IPS-20b (cell line): ENCODE measurements around the gene GFPT2.
A peak's percentile ranks its signal among the peaks of the same experiment; 100 is the strongest.

Source experiments
- H3K27ac ChIP-seq: one replicate; pipeline ENCODE4 v1.5.1; 2013; ENCODE audit warnings: low read length
- H3K27me3 ChIP-seq: 2 replicates; pipeline ENCODE4 v1.6.1; 2013; ENCODE audit warnings: mild to moderate bottlenecking, low read length, inconsistent platforms; ENCODE audit not compliant: insufficient read depth
- H3K36me3 ChIP-seq: 2 replicates; pipeline ENCODE4 v1.6.1; 2013; ENCODE audit warnings: low read depth, mild to moderate bottlenecking, inconsistent platforms, low read length, moderate library complexity; ENCODE audit not compliant: insufficient read depth
- H3K4me1 ChIP-seq: 2 replicates; pipeline ENCODE4 v1.6.1; 2013; ENCODE audit warnings: mild to moderate bottlenecking, control low read depth, inconsistent platforms, low read length, moderate library complexity; ENCODE audit not compliant: insufficient read depth
- H3K4me3 ChIP-seq: 2 replicates; pipeline ENCODE4 v1.5.1; 2013; ENCODE audit warnings: mild to moderate bottlenecking, low read length, inconsistent platforms
- H3K9ac ChIP-seq: 2 replicates; pipeline ENCODE4 v1.6.1; 2013; ENCODE audit warnings: low read depth, mild to moderate bottlenecking, inconsistent platforms, low read length, moderate library complexity
- H3K9me3 ChIP-seq: 2 replicates; pipeline ENCODE4 v1.6.1; 2013; ENCODE audit warnings: mild to moderate bottlenecking, low read depth, low read length, inconsistent platforms; ENCODE audit not compliant: insufficient read depth

GFPT2 gene

DNA sequence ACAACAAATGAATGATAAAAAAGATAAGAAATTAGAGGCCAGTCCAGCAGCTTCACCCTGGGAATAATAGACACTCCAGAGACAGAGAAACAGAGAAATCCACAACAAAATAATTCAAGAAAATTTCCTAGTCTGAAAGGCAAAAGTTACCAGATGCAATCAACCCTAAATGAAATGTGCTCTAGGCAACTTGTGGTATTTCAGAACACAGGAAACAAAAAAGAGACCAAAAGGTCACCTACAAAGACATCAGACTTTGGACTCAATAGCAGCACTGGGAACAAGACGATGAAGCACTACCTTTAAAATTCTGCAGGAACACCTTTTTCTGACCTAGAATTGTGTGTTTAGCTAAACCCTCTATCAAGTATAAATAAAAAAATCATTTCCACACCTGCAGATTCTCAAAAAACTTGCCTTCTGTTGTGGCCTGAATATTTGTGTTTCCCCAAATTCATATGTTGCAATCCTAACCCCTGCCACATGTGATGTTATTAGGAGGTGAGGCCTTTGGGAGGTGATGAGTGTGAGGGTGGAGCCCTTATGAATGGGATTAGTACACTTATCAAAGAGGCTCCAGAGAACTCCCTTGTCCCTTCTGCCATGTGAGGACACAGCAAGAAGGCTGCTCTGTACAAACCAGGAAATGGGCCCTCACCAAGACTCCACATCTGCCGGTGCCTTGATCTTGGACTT is 55.4 kb downstream of the GFPT2 start:
- Histone ChIP-seq H3K9me3 (no peaks in the 10 kb centered on the region), H3K36me3 (peaks cover 32% of the 10 kb centered on the region), H3K27me3 (no peaks in the 10 kb centered on the region), H3K9ac (no peak overlapping the region), H3K4me1 (no peaks in the 10 kb centered on the region; the same call in 1 of the 2 replicates), H3K4me3 (no peak overlapping the region), H3K27ac (no peak overlapping the region)

DNA sequence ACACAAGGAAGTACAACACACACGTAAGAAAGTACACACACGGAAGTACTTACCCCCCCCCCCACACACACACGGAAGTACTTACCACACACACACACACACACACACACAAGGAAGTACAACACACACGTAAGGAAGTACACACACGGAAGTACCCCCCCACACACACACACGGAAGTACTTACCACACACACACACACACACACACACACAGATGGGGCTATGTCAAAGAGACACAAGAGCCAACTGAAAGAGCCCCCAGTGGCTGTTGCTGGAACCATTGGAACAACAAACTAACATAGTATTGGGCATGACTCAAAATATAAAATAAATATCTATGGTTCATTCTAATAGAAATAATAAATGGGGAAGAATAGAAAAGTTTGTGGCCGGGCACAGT is 56.4 kb downstream of the GFPT2 start:
- H3K27me3 ChIP-seq: no peaks in the 10 kb centered on the region
- H3K9ac ChIP-seq: no peak overlapping the region
- no peaks in the 10 kb centered on the region; the same call in 1 of the 2 replicates for H3K4me1 ChIP-seq
- peaks cover 24% of the 10 kb centered on the region for H3K36me3 ChIP-seq
- no peak overlapping the region for H3K4me3 ChIP-seq
- no peak overlapping the region for H3K27ac ChIP-seq
- H3K9me3 ChIP-seq: no peaks in the 10 kb centered on the region

GRCh38 chr5:180294913-180295555 is 58.1 kb downstream of the GFPT2 start:
- no peak overlapping the region for H3K9ac ChIP-seq
- H3K27ac ChIP-seq: no peak overlapping the region
- H3K36me3 ChIP-seq: peaks cover 7% of the 10 kb centered on the region; the same call in 1 of the 2 replicates
- peaks cover 5% of the 10 kb centered on the region; the same call in 1 of the 2 replicates for H3K4me1 ChIP-seq
- H3K9me3 ChIP-seq: no peaks in the 10 kb centered on the region
- H3K27me3 ChIP-seq: no peaks in the 10 kb centered on the region
- H3K4me3 ChIP-seq: no peak overlapping the region

DNA sequence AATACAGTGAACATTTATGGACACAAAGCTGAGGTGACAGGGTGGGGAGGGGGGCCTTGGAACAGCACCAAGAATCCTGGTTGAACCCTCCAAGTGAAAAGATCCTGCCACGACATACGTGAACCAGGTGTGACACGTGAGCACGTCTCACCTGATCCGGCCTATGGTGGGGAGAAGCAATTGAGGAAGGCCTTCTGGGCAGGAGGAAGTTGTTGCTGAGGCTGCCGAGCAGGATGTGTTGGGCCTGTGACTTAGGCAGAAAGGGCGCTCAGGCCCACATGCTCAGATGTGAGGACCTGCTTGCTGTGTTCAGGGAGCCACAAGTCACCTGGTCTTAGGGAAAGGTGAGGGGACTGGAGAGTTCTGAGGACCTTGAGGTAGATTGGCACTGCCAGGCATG is 58.7 kb downstream of the GFPT2 start:
- Histone ChIP-seq H3K27me3 (no peaks in the 10 kb centered on the region), H3K27ac (no peak overlapping the region), H3K9me3 (no peaks in the 10 kb centered on the region), H3K9ac (no peak overlapping the region), H3K4me3 (no peak overlapping the region), H3K4me1 (peaks cover 5% of the 10 kb centered on the region; the same call in 1 of the 2 replicates), H3K36me3 (peaks cover 7% of the 10 kb centered on the region; the same call in 1 of the 2 replicates)

DNA sequence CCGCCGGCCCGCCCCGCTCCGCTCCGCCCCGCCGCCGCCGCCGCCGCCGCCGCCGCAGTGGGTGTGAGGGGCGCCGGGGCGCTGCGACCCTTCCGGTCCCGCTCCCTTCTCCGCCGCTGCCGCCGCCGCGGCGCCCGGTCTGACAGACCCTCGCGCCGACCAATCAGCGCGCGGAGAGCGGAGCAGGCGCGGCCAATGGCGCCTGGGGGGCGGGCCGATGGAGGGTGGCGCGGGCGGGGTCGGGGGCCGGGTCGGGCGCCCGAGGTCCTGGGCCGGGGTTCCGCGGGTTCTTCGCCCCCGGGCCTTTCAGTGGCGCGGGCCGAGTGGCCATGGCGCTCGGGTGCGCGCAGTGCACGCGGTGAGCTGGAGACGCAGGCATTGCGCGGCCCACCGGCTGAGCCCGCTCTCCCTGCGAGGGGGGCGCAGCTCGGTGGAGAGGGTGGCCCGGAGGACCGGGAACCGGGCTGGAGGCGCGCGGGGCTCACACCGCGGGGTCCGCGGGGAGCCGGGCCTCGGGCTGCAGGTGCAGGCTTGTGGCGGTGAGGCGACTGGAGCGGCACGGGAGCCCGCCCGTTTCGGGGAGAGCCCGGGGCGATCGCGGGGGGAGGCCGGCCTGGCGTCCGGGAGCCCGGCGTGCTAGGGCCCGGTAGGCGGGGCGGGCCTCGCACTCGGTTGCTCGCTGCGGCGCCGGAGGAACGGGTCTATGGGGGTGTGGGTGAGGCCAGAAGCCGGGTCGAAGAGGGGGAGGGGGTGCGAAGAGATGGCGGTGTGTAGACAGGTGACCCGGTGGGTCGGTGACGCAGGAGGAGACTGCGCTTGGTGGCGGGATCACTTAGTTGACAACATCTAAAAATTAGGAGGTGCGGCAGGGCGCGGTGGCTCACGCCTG is 60.9 kb downstream of the GFPT2 start, which contains the start of gene MAPK9:
Gene MAPK9 (minus strand): TSS at position 141 of the 889 bp plus-strand sequence. CDS start 11,522 bp downstream, outside the sequence.
- peaks cover 7% of the 10 kb centered on the region; the same call in 1 of the 2 replicates for H3K36me3 ChIP-seq
- H3K4me3 ChIP-seq: peak within 1 kb of the TSS; percentile 81
- no peaks in the 10 kb centered on the region for H3K27me3 ChIP-seq
- H3K9me3 ChIP-seq: no peaks in the 10 kb centered on the region
- no peak within 1 kb of the TSS for H3K27ac ChIP-seq
- peak within 1 kb of the TSS; percentile 80; the same call in 1 of the 2 replicates for H3K9ac ChIP-seq
- H3K4me1 ChIP-seq: peaks cover 5% of the 10 kb centered on the region; the same call in 1 of the 2 replicates

GRCh38 chr5:180291234-180291940 is 61.7 kb downstream of the GFPT2 start:
- H3K4me3 ChIP-seq: peak overlapping the region; percentile 81
- H3K27me3 ChIP-seq: no peaks in the 10 kb centered on the region
- H3K36me3 ChIP-seq: peaks cover 14% of the 10 kb centered on the region; the same call in 1 of the 2 replicates
- no peak overlapping the region; the same call in 1 of the 2 replicates for H3K9ac ChIP-seq
- no peaks in the 10 kb centered on the region for H3K9me3 ChIP-seq
- H3K27ac ChIP-seq: no peak overlapping the region
- H3K4me1 ChIP-seq: peaks cover 5% of the 10 kb centered on the region; the same call in 1 of the 2 replicates

GRCh38 chr5:180290568-180291233 is 62.4 kb downstream of the GFPT2 start:
- Histone ChIP-seq H3K27me3 (no peaks in the 10 kb centered on the region), H3K9me3 (no peaks in the 10 kb centered on the region), H3K36me3 (peaks cover 15% of the 10 kb centered on the region; the same call in 1 of the 2 replicates), H3K4me3 (peak overlapping the region; percentile 81), H3K27ac (no peak overlapping the region), H3K9ac (no peak overlapping the region; the same call in 1 of the 2 replicates), H3K4me1 (peaks cover 5% of the 10 kb centered on the region; the same call in 1 of the 2 replicates)

- Histone ChIP-seq H3K9ac (no peak overlapping the region), H3K4me3 (peak overlapping the region; percentile 81; the same call in 1 of the 2 replicates), H3K27ac (no peak overlapping the region), H3K27me3 (no peaks in the 10 kb centered on the region), H3K4me1 (peaks cover 5% of the 10 kb centered on the region; the same call in 1 of the 2 replicates), H3K36me3 (peaks cover 19% of the 10 kb centered on the region; the same call in 1 of the 2 replicates), H3K9me3 (no peaks in the 10 kb centered on the region)
Observed at GRCh38 chr5:180289966-180290365, 63.2 kb downstream of the GFPT2 start.

GRCh38 chr5:180289433-180289832 is 63.7 kb downstream of the GFPT2 start:
- H3K27ac ChIP-seq: no peak overlapping the region
- no peak overlapping the region for H3K9ac ChIP-seq
- H3K27me3 ChIP-seq: no peaks in the 10 kb centered on the region
- H3K4me3 ChIP-seq: no peak overlapping the region
- peaks cover 19% of the 10 kb centered on the region; the same call in 1 of the 2 replicates for H3K36me3 ChIP-seq
- H3K9me3 ChIP-seq: no peaks in the 10 kb centered on the region
- peaks cover 5% of the 10 kb centered on the region; the same call in 1 of the 2 replicates for H3K4me1 ChIP-seq

GRCh38 chr5:180287868-180288267 is 65.3 kb downstream of the GFPT2 start:
- H3K27ac ChIP-seq: no peak overlapping the region
- H3K27me3 ChIP-seq: no peaks in the 10 kb centered on the region
- peaks cover 22% of the 10 kb centered on the region; the same call in 1 of the 2 replicates for H3K36me3 ChIP-seq
- H3K4me1 ChIP-seq: peaks cover 5% of the 10 kb centered on the region; the same call in 1 of the 2 replicates
- H3K4me3 ChIP-seq: no peak overlapping the region
- no peak overlapping the region for H3K9ac ChIP-seq
- H3K9me3 ChIP-seq: no peaks in the 10 kb centered on the region
